ENCODE data around the gene ZPLD1. TPM values are rescaled to one million over a fixed set of nuclear protein-coding genes. Genes with fewer than 3 reads are reported as not detected.

ZPLD1 gene
- total and polyA plus RNA-seq, 2 of the 8 experiments (the other 6 are each of a cell fraction or from before 2014, with no cell fraction given), result not detected

GRCh38 chr3:102400142-102400541 is 34.7 kb upstream of the ZPLD1 start (continued):
- TF ChIP-seq CTBP2 (IDR thresholded peaks at IDR 0.05; ENCODE audit: borderline replicate concordance, insufficient read depth, insufficient read length, low read length) (no peak), KDM4A (IDR thresholded peaks at IDR 0.05; ENCODE audit: low read depth, low read length, severe bottlenecking) (no peak), HDAC2 (IDR thresholded peaks at IDR 0.05; ENCODE audit: borderline replicate concordance in 1 of 2, low read depth in 2 of 2, low read length in 2 of 2) (no peak), POLR2A (IDR thresholded peaks at IDR 0.05; ENCODE audit: control extremely low read depth in 1 of 2, low read depth in 2 of 2, low read length in 2 of 2) (no peak), RBBP5 (IDR thresholded peaks at IDR 0.05; ENCODE audit: borderline replicate concordance, low read depth, low read length) (no peak), BRCA1 (IDR thresholded peaks at IDR 0.05; ENCODE audit: low read depth, low read length) (no peak), SIX5 (IDR thresholded peaks at IDR 0.05; ENCODE audit: low read depth, low read length) (no peak), CREB1 (IDR thresholded peaks at IDR 0.05) (no peak)
